ENCODE results near the gene ACER1. TPM values are rescaled to one million over a fixed set of nuclear protein-coding genes. Genes with fewer than 3 reads are reported as not detected.

Gene ACER1
- total and polyA plus RNA-seq, 2 of the 13 experiments (the other 11 are each of a cell fraction or from before 2014, with no cell fraction given) = not detected

DNA sequence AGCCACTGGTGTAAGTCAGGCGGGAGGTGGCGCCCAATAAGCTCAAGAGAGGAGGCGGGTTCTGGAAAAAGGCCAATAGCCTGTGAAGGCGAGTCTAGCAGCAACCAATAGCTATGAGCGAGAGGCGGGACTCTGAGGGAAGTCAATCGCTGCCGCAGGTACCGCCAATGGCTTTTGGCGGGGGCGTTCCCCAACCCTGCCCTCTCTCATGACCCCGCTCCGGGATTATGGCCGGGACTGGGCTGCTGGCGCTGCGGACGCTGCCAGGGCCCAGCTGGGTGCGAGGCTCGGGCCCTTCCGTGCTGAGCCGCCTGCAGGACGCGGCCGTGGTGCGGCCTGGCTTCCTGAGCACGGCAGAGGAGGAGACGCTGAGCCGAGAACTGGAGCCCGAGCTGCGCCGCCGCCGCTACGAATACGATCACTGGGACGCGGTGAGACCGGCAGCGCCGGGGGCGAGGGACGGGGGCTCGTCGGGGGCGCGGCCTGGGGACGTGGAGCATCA, 39.2 kb upstream of the ACER1 start, which contains the start of gene ALKBH7 (continued):
- TF ChIP-seq TEAD3 (CRISPR knock-in tag; optimal IDR thresholded peaks at IDR 0.05; ENCODE audit: borderline replicate concordance) (peak; percentile 41), RBFOX2 (IDR thresholded peaks at IDR 0.05; ENCODE audit: low read depth, low read length) (peak; percentile 93), MAZ (IDR thresholded peaks at IDR 0.05; ENCODE audit: borderline replicate concordance, low read depth, low read length) (no peak), MAZ (CRISPR knock-in tag; IDR thresholded peaks at IDR 0.05; ENCODE audit: low read depth) (0 out of 2 replicates have a peak, but pooled peaks have one; percentile 65), TBP (CRISPR knock-in tag; IDR thresholded peaks at IDR 0.05) (no peak), MTF2 (CRISPR knock-in tag; IDR thresholded peaks at IDR 0.05; ENCODE audit: borderline replicate concordance) (no peak), ZNF225 (CRISPR knock-in tag; IDR thresholded peaks at IDR 0.05) (0 out of 2 replicates have a peak, but pooled peaks have one; percentile 61), ZNF337 (CRISPR knock-in tag; IDR thresholded peaks at IDR 0.05; ENCODE audit: borderline replicate concordance, low read depth) (0 out of 2 replicates have a peak, but pooled peaks have one; percentile 10), ZNF678 (CRISPR knock-in tag; IDR thresholded peaks at IDR 0.05) (no peak), ZNF775 (CRISPR knock-in tag; IDR thresholded peaks at IDR 0.05; ENCODE audit: borderline replicate concordance) (peak; percentile 72; the same call in 1 of the 2 replicates), RARG (CRISPR knock-in tag; IDR thresholded peaks at IDR 0.05; ENCODE audit: low read depth) (no peak), REXO4 (CRISPR knock-in tag; IDR thresholded peaks at IDR 0.05; ENCODE audit: borderline replicate concordance) (no peak), BRD4 (CRISPR knock-in tag; IDR thresholded peaks at IDR 0.05) (0 out of 2 replicates have a peak, but pooled peaks have one; percentile 35), MYC (CRISPR knock-in tag; IDR thresholded peaks at IDR 0.05; ENCODE audit: borderline replicate concordance) (peak; percentile 11; the same call in 1 of the 2 replicates), MED13 (CRISPR knock-in tag; IDR thresholded peaks at IDR 0.05) (no peak), ZNF230 (CRISPR knock-in tag; IDR thresholded peaks at IDR 0.05) (peak; percentile 92), MED8 (CRISPR knock-in tag; IDR thresholded peaks at IDR 0.05; ENCODE audit: insufficient replicate concordance) (peak; percentile 72), GMEB2 (CRISPR knock-in tag; IDR thresholded peaks at IDR 0.05; ENCODE audit: low read depth) (no peak), RXRA (CRISPR knock-in tag; IDR thresholded peaks at IDR 0.05) (peak; percentile 32; the same call in 1 of the 2 replicates), ZBTB7B (CRISPR knock-in tag; IDR thresholded peaks at IDR 0.05) (no peak), ZNF234 (CRISPR knock-in tag; conservative IDR thresholded peaks at IDR 0.05) (no peak), HNRNPUL1 (IDR thresholded peaks at IDR 0.05; ENCODE audit: low read depth, low read length) (no peak), SP140L (CRISPR knock-in tag; IDR thresholded peaks at IDR 0.05; ENCODE audit: borderline replicate concordance) (no peak), ZFY (CRISPR knock-in tag; IDR thresholded peaks at IDR 0.05) (peak; percentile 88), SIX4 (CRISPR knock-in tag; IDR thresholded peaks at IDR 0.05) (no peak)
- TF ChIP-seq, protein P1, sequence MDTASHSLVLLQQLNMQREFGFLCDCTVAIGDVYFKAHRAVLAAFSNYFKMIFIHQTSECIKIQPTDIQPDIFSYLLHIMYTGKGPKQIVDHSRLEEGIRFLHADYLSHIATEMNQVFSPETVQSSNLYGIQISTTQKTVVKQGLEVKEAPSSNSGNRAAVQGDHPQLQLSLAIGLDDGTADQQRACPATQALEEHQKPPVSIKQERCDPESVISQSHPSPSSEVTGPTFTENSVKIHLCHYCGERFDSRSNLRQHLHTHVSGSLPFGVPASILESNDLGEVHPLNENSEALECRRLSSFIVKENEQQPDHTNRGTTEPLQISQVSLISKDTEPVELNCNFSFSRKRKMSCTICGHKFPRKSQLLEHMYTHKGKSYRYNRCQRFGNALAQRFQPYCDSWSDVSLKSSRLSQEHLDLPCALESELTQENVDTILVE (CRISPR knock-in tag; IDR thresholded peaks at IDR 0.05) = no peak
- TF ChIP-seq, protein P2, sequence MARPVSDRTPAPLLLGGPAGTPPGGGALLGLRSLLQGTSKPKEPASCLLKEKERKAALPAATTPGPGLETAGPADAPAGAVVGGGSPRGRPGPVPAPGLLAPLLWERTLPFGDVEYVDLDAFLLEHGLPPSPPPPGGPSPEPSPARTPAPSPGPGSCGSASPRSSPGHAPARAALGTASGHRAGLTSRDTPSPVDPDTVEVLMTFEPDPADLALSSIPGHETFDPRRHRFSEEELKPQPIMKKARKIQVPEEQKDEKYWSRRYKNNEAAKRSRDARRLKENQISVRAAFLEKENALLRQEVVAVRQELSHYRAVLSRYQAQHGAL (CRISPR knock-in tag; IDR thresholded peaks at IDR 0.05; ENCODE audit: not compliant biosample characterization) = no peak
- TF ChIP-seq, protein P3, sequence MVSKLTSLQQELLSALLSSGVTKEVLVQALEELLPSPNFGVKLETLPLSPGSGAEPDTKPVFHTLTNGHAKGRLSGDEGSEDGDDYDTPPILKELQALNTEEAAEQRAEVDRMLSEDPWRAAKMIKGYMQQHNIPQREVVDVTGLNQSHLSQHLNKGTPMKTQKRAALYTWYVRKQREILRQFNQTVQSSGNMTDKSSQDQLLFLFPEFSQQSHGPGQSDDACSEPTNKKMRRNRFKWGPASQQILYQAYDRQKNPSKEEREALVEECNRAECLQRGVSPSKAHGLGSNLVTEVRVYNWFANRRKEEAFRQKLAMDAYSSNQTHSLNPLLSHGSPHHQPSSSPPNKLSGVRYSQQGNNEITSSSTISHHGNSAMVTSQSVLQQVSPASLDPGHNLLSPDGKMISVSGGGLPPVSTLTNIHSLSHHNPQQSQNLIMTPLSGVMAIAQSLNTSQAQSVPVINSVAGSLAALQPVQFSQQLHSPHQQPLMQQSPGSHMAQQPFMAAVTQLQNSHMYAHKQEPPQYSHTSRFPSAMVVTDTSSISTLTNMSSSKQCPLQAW (CRISPR knock-in tag; IDR thresholded peaks at IDR 0.05) = no peak
